ENCODE data around the gene IBA57. TPM values are rescaled to one million over a fixed set of nuclear protein-coding genes. Genes with fewer than 3 reads are reported as not detected.

Gene IBA57
- polyA plus RNA-seq, 1 of the 3 experiments (the other 2 are of a cell fraction), result 1.8 TPM

- no peak for TF ChIP-seq MAX (IDR thresholded peaks at IDR 0.05; ENCODE audit: low read depth)
- TF ChIP-seq CHD2 (IDR thresholded peaks at IDR 0.05; ENCODE audit: low read length, partially characterized antibody), result no peak
- no peak for TF ChIP-seq NFIC (IDR thresholded peaks at IDR 0.05; ENCODE audit: borderline replicate concordance)
- no peak for TF ChIP-seq JUND (IDR thresholded peaks at IDR 0.05)
- TF ChIP-seq USF1 (IDR thresholded peaks at IDR 0.05; ENCODE audit: borderline replicate concordance, low read depth), result no peak
- no peak for TF ChIP-seq TAF1 (IDR thresholded peaks at IDR 0.05; ENCODE audit: borderline replicate concordance, low read depth, low read length)
- TF ChIP-seq EP300 (IDR thresholded peaks at IDR 0.05; ENCODE audit: borderline replicate concordance in 1 of 2, low read depth in 1 of 2, low read length in 1 of 2), result no peak
These were observed 60.1 kb downstream of the IBA57 start (continued) for GRCh38 chr1:228225740-228226139.

GRCh38 chr1:228226141-228226874 is 60.7 kb downstream of the IBA57 start:
- Histone ChIP-seq H3K79me2 (ENCODE audit: insufficient read depth) (no peaks in the 10 kb centered on the region), H3K4me2 (no peak overlapping the region), H3F3A (replicated peaks; ENCODE audit: insufficient read depth) (no peaks in the 10 kb centered on the region), H3K27ac (ENCODE audit: low read depth in 2 of 2, low read length in 1 of 2) (no peak overlapping the region), H2AFZ (ENCODE audit: low read depth) (no peak overlapping the region), H3K4me1 (ENCODE audit: control insufficient read depth in 1 of 2, insufficient read depth in 2 of 2, low read depth in 1 of 2, low read length in 1 of 2) (no peaks in the 10 kb centered on the region), H3K9me2 (no peaks in the 10 kb centered on the region), H3K9me3 (no peaks in the 10 kb centered on the region), H3K9ac (no peak overlapping the region), H3K4me3 (ENCODE audit: low read depth in 2 of 2, low read length in 1 of 2) (no peak overlapping the region), H4K20me1 (ENCODE audit: insufficient read depth) (no peaks in the 10 kb centered on the region), H3K27me3 (ENCODE audit: insufficient read depth) (no peaks in the 10 kb centered on the region), H3K36me3 (replicated peaks in 1 of 2; ENCODE audit: control insufficient read depth in 1 of 2, insufficient read depth in 2 of 2, low read length in 1 of 2) (peaks cover 0 to 3% of the 10 kb centered on the region in 2 experiments)
- POLR2A ChIA-PET, result no interaction called here
- TF ChIP-seq GABPA (IDR thresholded peaks at IDR 0.05; ENCODE audit: low read depth) (no peak), EZH2phosphoT487 (IDR thresholded peaks at IDR 0.05; ENCODE audit: borderline replicate concordance, low read depth) (no peak), FOXM1 (IDR thresholded peaks at IDR 0.05; ENCODE audit: low read depth) (no peak), RXRA (IDR thresholded peaks at IDR 0.05; ENCODE audit: borderline replicate concordance, low read depth) (no peak), RAD21 (IDR thresholded peaks at IDR 0.05; ENCODE audit: low read length) (no peak), POLR2AphosphoS5 (IDR thresholded peaks at IDR 0.05; ENCODE audit: low read depth, low read length) (no peak), TEAD4 (IDR thresholded peaks at IDR 0.05; ENCODE audit: borderline replicate concordance, insufficient read depth) (no peak), RCOR1 (IDR thresholded peaks at IDR 0.05; ENCODE audit: low read length) (no peak), USF1 (IDR thresholded peaks at IDR 0.05; ENCODE audit: borderline replicate concordance, low read depth) (no peak), SIN3A (IDR thresholded peaks at IDR 0.05; ENCODE audit: borderline replicate concordance, low read depth, low read length) (no peak)
- TF ChIP-seq, protein P1, sequence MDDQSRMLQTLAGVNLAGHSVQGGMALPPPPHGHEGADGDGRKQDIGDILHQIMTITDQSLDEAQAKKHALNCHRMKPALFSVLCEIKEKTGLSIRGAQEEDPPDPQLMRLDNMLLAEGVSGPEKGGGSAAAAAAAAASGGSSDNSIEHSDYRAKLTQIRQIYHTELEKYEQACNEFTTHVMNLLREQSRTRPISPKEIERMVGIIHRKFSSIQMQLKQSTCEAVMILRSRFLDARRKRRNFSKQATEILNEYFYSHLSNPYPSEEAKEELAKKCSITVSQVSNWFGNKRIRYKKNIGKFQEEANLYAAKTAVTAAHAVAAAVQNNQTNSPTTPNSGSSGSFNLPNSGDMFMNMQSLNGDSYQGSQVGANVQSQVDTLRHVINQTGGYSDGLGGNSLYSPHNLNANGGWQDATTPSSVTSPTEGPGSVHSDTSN (IDR thresholded peaks at IDR 0.05), result no peak
- TF ChIP-seq, protein P2, sequence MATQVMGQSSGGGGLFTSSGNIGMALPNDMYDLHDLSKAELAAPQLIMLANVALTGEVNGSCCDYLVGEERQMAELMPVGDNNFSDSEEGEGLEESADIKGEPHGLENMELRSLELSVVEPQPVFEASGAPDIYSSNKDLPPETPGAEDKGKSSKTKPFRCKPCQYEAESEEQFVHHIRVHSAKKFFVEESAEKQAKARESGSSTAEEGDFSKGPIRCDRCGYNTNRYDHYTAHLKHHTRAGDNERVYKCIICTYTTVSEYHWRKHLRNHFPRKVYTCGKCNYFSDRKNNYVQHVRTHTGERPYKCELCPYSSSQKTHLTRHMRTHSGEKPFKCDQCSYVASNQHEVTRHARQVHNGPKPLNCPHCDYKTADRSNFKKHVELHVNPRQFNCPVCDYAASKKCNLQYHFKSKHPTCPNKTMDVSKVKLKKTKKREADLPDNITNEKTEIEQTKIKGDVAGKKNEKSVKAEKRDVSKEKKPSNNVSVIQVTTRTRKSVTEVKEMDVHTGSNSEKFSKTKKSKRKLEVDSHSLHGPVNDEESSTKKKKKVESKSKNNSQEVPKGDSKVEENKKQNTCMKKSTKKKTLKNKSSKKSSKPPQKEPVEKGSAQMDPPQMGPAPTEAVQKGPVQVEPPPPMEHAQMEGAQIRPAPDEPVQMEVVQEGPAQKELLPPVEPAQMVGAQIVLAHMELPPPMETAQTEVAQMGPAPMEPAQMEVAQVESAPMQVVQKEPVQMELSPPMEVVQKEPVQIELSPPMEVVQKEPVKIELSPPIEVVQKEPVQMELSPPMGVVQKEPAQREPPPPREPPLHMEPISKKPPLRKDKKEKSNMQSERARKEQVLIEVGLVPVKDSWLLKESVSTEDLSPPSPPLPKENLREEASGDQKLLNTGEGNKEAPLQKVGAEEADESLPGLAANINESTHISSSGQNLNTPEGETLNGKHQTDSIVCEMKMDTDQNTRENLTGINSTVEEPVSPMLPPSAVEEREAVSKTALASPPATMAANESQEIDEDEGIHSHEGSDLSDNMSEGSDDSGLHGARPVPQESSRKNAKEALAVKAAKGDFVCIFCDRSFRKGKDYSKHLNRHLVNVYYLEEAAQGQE (IDR thresholded peaks at IDR 0.05; ENCODE audit: low read depth, low read length), result no peak
- CTCF ChIA-PET, result interaction anchor here (0.9 to 1.3 kb wide), 2 partner anchors 12 to 96 kb away, joined by 5 to 6 read pairs; no protein-coding TSS in a partner anchor
- WGBS (ENCODE audit: low lambda C conversion rate), result 85% methylated on average over 7 of the region's 7 CpGs
- DNase-seq, result no peak
